GM23248 (cell line): ENCODE measurements around the gene BTD. TPM values are rescaled to one million over a fixed set of nuclear protein-coding genes. Genes with fewer than 3 reads are reported as not detected.
A peak's percentile ranks its signal among the peaks of the same experiment; 100 is the strongest.

Source experiments
- DNase-seq: peaks from one replicate; pipeline ENCODE4 v3.0.0-alpha.2; 2015
- H2AFZ ChIP-seq: fragments of 200-600 bp; sonication (generic); 2 replicates; pipeline ENCODE4 v1.6.1; 2016; ENCODE audit warnings: antibody characterized with exemption
- H3F3A ChIP-seq: fragments of 200-600 bp; sonication (generic); 2 replicates; pipeline ENCODE4 v1.6.1; 2016; ENCODE audit warnings: mild to moderate bottlenecking, antibody characterized with exemption, mixed run types; ENCODE audit not compliant: insufficient read depth
- H3K27ac ChIP-seq: fragments of 200-600 bp; sonication (generic); 2 replicates; pipeline ENCODE4 v1.5.1; 2016; ENCODE audit warnings: mild to moderate bottlenecking
- H3K27me3 ChIP-seq: fragments of 200-600 bp; sonication (generic); replicated peaks from 2 replicates; pipeline ENCODE4 v1.6.1; 2016; ENCODE audit warnings: mild to moderate bottlenecking; ENCODE audit not compliant: insufficient read depth
- H3K36me3 ChIP-seq: fragments of 200-600 bp; sonication (generic); 2 replicates; pipeline ENCODE4 v1.6.1; 2016; ENCODE audit warnings: low read depth, mild to moderate bottlenecking
- H3K4me1 ChIP-seq: fragments of 200-600 bp; sonication (generic); 2 replicates; pipeline ENCODE4 v1.6.1; 2016; ENCODE audit warnings: mild to moderate bottlenecking; ENCODE audit not compliant: insufficient read depth
- H3K4me2 ChIP-seq: fragments of 200-600 bp; sonication (generic); one replicate; pipeline ENCODE4 v1.6.1; 2016; ENCODE audit warnings: mild to moderate bottlenecking; ENCODE audit not compliant: unreplicated experiment
- H3K4me3 ChIP-seq: fragments of 200-600 bp; sonication (generic); 2 replicates; pipeline ENCODE4 v1.5.1; 2016; ENCODE audit warnings: mild to moderate bottlenecking
- H3K79me2 ChIP-seq: fragments of 200-600 bp; sonication (generic); 2 replicates; pipeline ENCODE4 v1.6.1; 2016; ENCODE audit warnings: mild to moderate bottlenecking; ENCODE audit not compliant: insufficient read depth
- H3K9ac ChIP-seq: fragments of 200-600 bp; sonication (generic); 2 replicates; pipeline ENCODE4 v1.6.1; 2016; ENCODE audit warnings: mild to moderate bottlenecking
- H3K9me2 ChIP-seq: fragments of 200-600 bp; sonication (generic); 2 replicates; pipeline ENCODE4 v1.6.1; 2016; ENCODE audit warnings: mixed run types, mild to moderate bottlenecking, moderate library complexity; ENCODE audit not compliant: insufficient read depth
- H3K9me3 ChIP-seq: fragments of 200-600 bp; sonication (generic); one replicate; pipeline ENCODE4 v1.6.1; 2017; ENCODE audit warnings: low read depth
- H4K20me1 ChIP-seq: fragments of 200-600 bp; sonication (generic); 2 replicates; pipeline ENCODE4 v1.6.0; 2016; ENCODE audit not compliant: insufficient read depth
- EZH2 ChIP-seq: fragments of 200-600 bp; sonication (generic); IDR thresholded peaks from 2 replicates; pipeline ENCODE4 v1.6.1; 2018; ENCODE audit warnings: antibody characterized with exemption, mild to moderate bottlenecking; ENCODE audit not compliant: insufficient read depth, poor library complexity, severe bottlenecking
- EZH2phosphoT487 ChIP-seq: fragments of 200-600 bp; sonication (generic); IDR thresholded peaks from 2 replicates; pipeline ENCODE4 v1.6.1; 2018; ENCODE audit warnings: antibody characterized with exemption, moderate library complexity, mild to moderate bottlenecking, low read depth; ENCODE audit not compliant: insufficient read depth
- WGBS, 2 experiments: methylation state at CpG; one replicate each; pipeline ENCODE4 v1.1.6; 2015 to 2017; ENCODE audit warnings: low lambda C conversion rate in 2 of 2, low coverage in 1 of 2; ENCODE audit errors: missing lambda C conversion rate in 2 of 2; 5-methylcytosine and 5-hydroxymethylcytosine counted together
- in situ Hi-C: fragments of 300-500 bp; cut with MboI; formaldehyde crosslinking; loops from 2 replicates; pipeline ENCODE4 v1.15.0; 2020
- polyA plus RNA-seq: library from polyadenylated mRNA; unstranded; fragments of >200 nt; fragmentation: Nextera tagmentation; extraction: Ambion mirVana; gene quantifications from 2 replicates; pipeline ENCODE4 v1.2.1, GENCODE V29; 2016
- total RNA-seq: library from RNA; depleted of rRNA; stranded (reverse); fragments of >200 nt; shearing (Covaris generic); gene quantifications from 2 replicates; pipeline ENCODE4 v1.2.3, GENCODE V29; 2014

BTD gene
- total and polyA plus RNA-seq, 2 experiments from 2014 or later, result 20.1 to 48.0 TPM

- H2AFZ ChIP-seq, result no peak overlapping the region
- H3K4me1 ChIP-seq, result peaks cover 64% of the 10 kb centered on the region
- in situ Hi-C loops, result no loop called here
- no peak overlapping the region for H3K27ac ChIP-seq
- H3K9me2 ChIP-seq, result no peaks in the 10 kb centered on the region
- no peak overlapping the region for H3K9ac ChIP-seq
- no peak for DNase-seq
- no peaks in the 10 kb centered on the region for H3K36me3 ChIP-seq
- H3K79me2 ChIP-seq, result no peaks in the 10 kb centered on the region
- H3F3A ChIP-seq, result peaks cover 55% of the 10 kb centered on the region
- no peak overlapping the region for H3K4me2 ChIP-seq
- no peaks in the 10 kb centered on the region for H3K27me3 ChIP-seq
- H3K9me3 ChIP-seq, result no peaks in the 10 kb centered on the region
- 96% methylated on average over 5 of the region's 5 CpGs for WGBS, 2 experiments
- TF ChIP-seq EZH2phosphoT487 (no peak), EZH2 (no peak)
- H3K4me3 ChIP-seq, result no peak overlapping the region
- H4K20me1 ChIP-seq, result no peaks in the 10 kb centered on the region
Measured at GRCh38 chr3:15633159-15633558, 31.6 kb downstream of the BTD start.

GRCh38 chr3:15633766-15634598 is 32.4 kb downstream of the BTD start:
- Histone ChIP-seq H3K9me2 (no peaks in the 10 kb centered on the region), H4K20me1 (no peaks in the 10 kb centered on the region), H3K27ac (peak overlapping the region; percentile 99), H3F3A (peaks cover 62% of the 10 kb centered on the region), H3K4me1 (peaks cover 72% of the 10 kb centered on the region), H3K79me2 (no peaks in the 10 kb centered on the region), H3K27me3 (no peaks in the 10 kb centered on the region), H2AFZ (peak overlapping the region; percentile 50), H3K4me2 (peak overlapping the region; percentile 77), H3K9ac (peak overlapping the region; percentile 86), H3K9me3 (no peaks in the 10 kb centered on the region), H3K36me3 (no peaks in the 10 kb centered on the region), H3K4me3 (0 out of 2 replicates have a peak overlapping the region, but pooled peaks have one; percentile 5)
- DNase-seq, result peak; percentile 27
- WGBS, 2 experiments, result 24 to 25% methylated on average over 4 of the region's 4 CpGs
- in situ Hi-C loops, result no loop called here
- TF ChIP-seq EZH2, result no peak
- TF ChIP-seq EZH2phosphoT487, result no peak

- no peaks in the 10 kb centered on the region for H4K20me1 ChIP-seq
- peak; percentile 23 for DNase-seq
- 21% methylated on average over 2 of the region's 2 CpGs for WGBS, 2 experiments
- H3K9ac ChIP-seq, result peak overlapping the region; percentile 86
- H3K9me3 ChIP-seq, result no peaks in the 10 kb centered on the region
- no peaks in the 10 kb centered on the region for H3K9me2 ChIP-seq
- H3K4me1 ChIP-seq, result peaks cover 75% of the 10 kb centered on the region
- H3K36me3 ChIP-seq, result no peaks in the 10 kb centered on the region
- peak overlapping the region; percentile 77 for H3K4me2 ChIP-seq
- peaks cover 69% of the 10 kb centered on the region for H3F3A ChIP-seq
- H3K27me3 ChIP-seq, result no peaks in the 10 kb centered on the region
- no peaks in the 10 kb centered on the region for H3K79me2 ChIP-seq
- H2AFZ ChIP-seq, result peak overlapping the region; percentile 50
- H3K27ac ChIP-seq, result peak overlapping the region; percentile 99
- TF ChIP-seq EZH2 (no peak), EZH2phosphoT487 (no peak)
- H3K4me3 ChIP-seq, result 0 out of 2 replicates have a peak overlapping the region, but pooled peaks have one; percentile 5
- in situ Hi-C loops, result no loop called here
Measured at GRCh38 chr3:15634671-15635070, 33.1 kb downstream of the BTD start.

- H3K9me3 ChIP-seq, result no peaks in the 10 kb centered on the region
- no peaks in the 10 kb centered on the region for H3K36me3 ChIP-seq
- peak overlapping the region; percentile 30 for H2AFZ ChIP-seq
- H3K27me3 ChIP-seq, result no peaks in the 10 kb centered on the region
- no peaks in the 10 kb centered on the region for H3K9me2 ChIP-seq
- no peaks in the 10 kb centered on the region for H3K79me2 ChIP-seq
- peak overlapping the region; percentile 62 for H3K4me3 ChIP-seq
- TF ChIP-seq EZH2 (no peak), EZH2phosphoT487 (no peak)
- peak; percentile 72 for DNase-seq
- peaks cover 72% of the 10 kb centered on the region for H3K4me1 ChIP-seq
- peak overlapping the region; percentile 99 for H3K27ac ChIP-seq
- peaks cover 70% of the 10 kb centered on the region for H3F3A ChIP-seq
- H4K20me1 ChIP-seq, result no peaks in the 10 kb centered on the region
- 6 to 11% methylated on average over 13 of the region's 13 CpGs for WGBS, 2 experiments
- H3K4me2 ChIP-seq, result peak overlapping the region; percentile 77
- in situ Hi-C loops, result no loop called here
- peak overlapping the region; percentile 86 for H3K9ac ChIP-seq
Measured at GRCh38 chr3:15635121-15635661, 33.6 kb downstream of the BTD start.
